Measurements from ENCODE around the gene SMPX. TPM values are rescaled to one million over a fixed set of nuclear protein-coding genes. Genes with fewer than 3 reads are reported as not detected.

Gene SMPX
- total and polyA plus RNA-seq, 2 donors (not counting 1 experiment from before 2014, with no cell fraction given): not detected

- Histone ChIP-seq H3K4me3 (replicated peaks in 1 of 4; ENCODE audit: control extremely low read depth in 1 of 4, insufficient read depth in 1 of 4, low read depth in 3 of 4, low read length in 4 of 4) (no peak overlapping the region), H3K36me3 (ENCODE audit: control insufficient read depth, insufficient read depth, low read length) (no peaks in the 10 kb centered on the region), H3K9ac (ENCODE audit: insufficient read depth, low read length) (no peak overlapping the region), H3K27ac (ENCODE audit: insufficient read depth, low read length) (no peak overlapping the region), H3K79me2 (ENCODE audit: control insufficient read depth, insufficient read depth, low read length) (no peaks in the 10 kb centered on the region), H3K27me3 (ENCODE audit: control insufficient read depth, insufficient read depth, low read length) (no peaks in the 10 kb centered on the region), H3K9me3 (ENCODE audit: control insufficient read depth, insufficient read depth, low read depth, low read length) (no peaks in the 10 kb centered on the region), H3K4me2 (ENCODE audit: extremely low read depth, insufficient read depth, low read length) (no peak overlapping the region), H2AFZ (ENCODE audit: low read length) (no peak overlapping the region), H4K20me1 (ENCODE audit: control insufficient read depth, extremely low read depth, insufficient read depth, low read length) (no peaks in the 10 kb centered on the region), H3K4me1 (ENCODE audit: control insufficient read depth, extremely low read depth, insufficient read depth, low read length) (no peaks in the 10 kb centered on the region)
- no peak for DNase-seq (ENCODE audit: low read depth in 2 of 2)
- no peak for TF ChIP-seq CTCF (conservative IDR thresholded peaks at IDR 0.05 in 1 of 2, IDR thresholded peaks at IDR 0.05 in 1 of 2; ENCODE audit: low read depth in 1 of 2, low read length in 2 of 2)
- TF ChIP-seq EZH2 (IDR thresholded peaks at IDR 0.05; ENCODE audit: low read length, missing control alignments): no peak
Measured at GRCh38 chrX:21659320-21659719, 98.6 kb downstream of the SMPX start.

- no peaks in the 10 kb centered on the region for H4K20me1 ChIP-seq (ENCODE audit: control insufficient read depth, extremely low read depth, insufficient read depth, low read length)
- no peak for DNase-seq (ENCODE audit: low read depth in 2 of 2)
- H3K4me1 ChIP-seq (ENCODE audit: control insufficient read depth, extremely low read depth, insufficient read depth, low read length): no peaks in the 10 kb centered on the region
- H3K79me2 ChIP-seq (ENCODE audit: control insufficient read depth, insufficient read depth, low read length): no peaks in the 10 kb centered on the region
- no peaks in the 10 kb centered on the region for H3K36me3 ChIP-seq (ENCODE audit: control insufficient read depth, insufficient read depth, low read length)
- TF ChIP-seq EZH2 (IDR thresholded peaks at IDR 0.05; ENCODE audit: low read length, missing control alignments) (no peak), CTCF (conservative IDR thresholded peaks at IDR 0.05 in 1 of 2, IDR thresholded peaks at IDR 0.05 in 1 of 2; ENCODE audit: low read depth in 1 of 2, low read length in 2 of 2) (no peak)
- no peaks in the 10 kb centered on the region for H3K27me3 ChIP-seq (ENCODE audit: control insufficient read depth, insufficient read depth, low read length)
- H2AFZ ChIP-seq (ENCODE audit: low read length): no peak overlapping the region
- no peak overlapping the region for H3K4me3 ChIP-seq (replicated peaks in 1 of 4; ENCODE audit: control extremely low read depth in 1 of 4, insufficient read depth in 1 of 4, low read depth in 3 of 4, low read length in 4 of 4)
- H3K9ac ChIP-seq (ENCODE audit: insufficient read depth, low read length): no peak overlapping the region
- H3K27ac ChIP-seq (ENCODE audit: insufficient read depth, low read length): no peak overlapping the region
- H3K4me2 ChIP-seq (ENCODE audit: extremely low read depth, insufficient read depth, low read length): no peak overlapping the region
- H3K9me3 ChIP-seq (ENCODE audit: control insufficient read depth, insufficient read depth, low read depth, low read length): no peaks in the 10 kb centered on the region
Measured at GRCh38 chrX:21658746-21659145, 99.2 kb downstream of the SMPX start.

GRCh38 chrX:21658152-21658737 is 99.7 kb downstream of the SMPX start, which contains the start of gene KLHL34:
TSS of gene KLHL34 (minus strand) at chrX:21658330. CDS start at chrX:21657788, 542 bp downstream.
- no peak within 1 kb of the TSS for H3K4me2 ChIP-seq (ENCODE audit: extremely low read depth, insufficient read depth, low read length)
- H3K4me3 ChIP-seq (replicated peaks in 1 of 4; ENCODE audit: control extremely low read depth in 1 of 4, insufficient read depth in 1 of 4, low read depth in 3 of 4, low read length in 4 of 4): no peak within 1 kb of the TSS

More at GRCh38 chrX:21658152-21658737, 99.7 kb downstream of the SMPX start, which contains the start of gene KLHL34:
- Histone ChIP-seq H4K20me1 (ENCODE audit: control insufficient read depth, extremely low read depth, insufficient read depth, low read length) (no peaks in the 10 kb centered on the region), H2AFZ (ENCODE audit: low read length) (no peak within 1 kb of the TSS), H3K9ac (ENCODE audit: insufficient read depth, low read length) (no peak within 1 kb of the TSS), H3K27me3 (ENCODE audit: control insufficient read depth, insufficient read depth, low read length) (no peaks in the 10 kb centered on the region), H3K36me3 (ENCODE audit: control insufficient read depth, insufficient read depth, low read length) (no peaks in the 10 kb centered on the region), H3K9me3 (ENCODE audit: control insufficient read depth, insufficient read depth, low read depth, low read length) (no peaks in the 10 kb centered on the region), H3K27ac (ENCODE audit: insufficient read depth, low read length) (no peak within 1 kb of the TSS), H3K4me1 (ENCODE audit: control insufficient read depth, extremely low read depth, insufficient read depth, low read length) (no peaks in the 10 kb centered on the region), H3K79me2 (ENCODE audit: control insufficient read depth, insufficient read depth, low read length) (no peaks in the 10 kb centered on the region)
- TF ChIP-seq CTCF (conservative IDR thresholded peaks at IDR 0.05 in 1 of 2, IDR thresholded peaks at IDR 0.05 in 1 of 2; ENCODE audit: low read depth in 1 of 2, low read length in 2 of 2) (no peak), EZH2 (IDR thresholded peaks at IDR 0.05; ENCODE audit: low read length, missing control alignments) (no peak)
- no peak for DNase-seq (ENCODE audit: low read depth in 2 of 2)

Data from fibroblast of lung (primary cell).